Measurements from ENCODE around the gene HDGFL2.

HDGFL2 gene
- total RNA-seq, result 33.6 to 56.9 (median 51.7) reads per million in 3 experiments

- no peak for DNase-seq
Measured at GRCh38 chr19:4472174-4472974, at the start of gene HDGFL2. TSS of gene HDGFL2 (plus strand) at chr19:4472297. CDS start at chr19:4472351, 54 bp downstream.

GRCh38 chr19:4423416-4424126 lies 48.5 kb upstream of the HDGFL2 start:
- DNase-seq, result no peak

GRCh38 chr19:4425537-4425936 lies 46.6 kb upstream of the HDGFL2 start:
- DNase-seq, result no peak

GRCh38 chr19:4428326-4428975 lies 43.6 kb upstream of the HDGFL2 start:
- no peak for DNase-seq

- no peak for DNase-seq
Measured at GRCh38 chr19:4429256-4429655, 42.8 kb upstream of the HDGFL2 start.

GRCh38 chr19:4429771-4430171 lies 42.3 kb upstream of the HDGFL2 start:
- no peak for DNase-seq

GRCh38 chr19:4430760-4431159 lies 41.3 kb upstream of the HDGFL2 start:
- DNase-seq, result no peak

GRCh38 chr19:4431296-4431695 lies 40.8 kb upstream of the HDGFL2 start:
- DNase-seq, result no peak

GRCh38 chr19:4431808-4432674 lies 40.1 kb upstream of the HDGFL2 start:
- no peak for DNase-seq

- DNase-seq, result no peak
Measured at GRCh38 chr19:4432918-4433506, 39.1 kb upstream of the HDGFL2 start.

GRCh38 chr19:4434391-4434790 lies 37.7 kb upstream of the HDGFL2 start:
- no peak for DNase-seq

GRCh38 chr19:4436231-4436630 lies 35.9 kb upstream of the HDGFL2 start:
- no peak for DNase-seq

GRCh38 chr19:4437103-4437502 lies 35.0 kb upstream of the HDGFL2 start:
- no peak for DNase-seq

GRCh38 chr19:4439243-4439642 lies 32.9 kb upstream of the HDGFL2 start:
- DNase-seq, result no peak

- DNase-seq, result no peak
Measured at GRCh38 chr19:4441994-4442818, 29.9 kb upstream of the HDGFL2 start.

GRCh38 chr19:4442819-4443146 lies 29.3 kb upstream of the HDGFL2 start:
- no peak for DNase-seq

GRCh38 chr19:4443188-4443587 lies 28.9 kb upstream of the HDGFL2 start:
- no peak for DNase-seq

GRCh38 chr19:4443966-4444764 lies 27.9 kb upstream of the HDGFL2 start:
- no peak for DNase-seq

- DNase-seq, result no peak
Measured at GRCh38 chr19:4444765-4445741, 27.0 kb upstream of the HDGFL2 start.
